ENCODE results near the gene ITGA3. TPM values are rescaled to one million over a fixed set of nuclear protein-coding genes. Genes with fewer than 3 reads are reported as not detected.
A peak's percentile ranks its signal among the peaks of the same experiment; 100 is the strongest.

The ITGA3 gene
- total RNA-seq, 1 experiment from 2014 or later: 22.5 TPM

- H3K9me3 Mint-ChIP-seq: peaks cover 0 to 4% of the 10 kb centered on the region in 2 experiments; a peak in 3 of 5 replicates
- H3K27ac Mint-ChIP-seq: peak overlapping the region in 1 of 3 experiments; percentile 67; a peak in 1 of 7 replicates
- Histone ChIP-seq H3K79me1 (ENCODE audit: insufficient read depth, low read depth, low read length, poor library complexity, severe bottlenecking) (no peaks in the 10 kb centered on the region), H3K27me3 (ENCODE audit: insufficient read depth, low read length) (no peaks in the 10 kb centered on the region), H4K20me1 (ENCODE audit: control insufficient read depth, insufficient read depth, insufficient read length) (no peaks in the 10 kb centered on the region), H3K18ac (ENCODE audit: insufficient read length, low read depth, low read length) (no peak overlapping the region), H3T11ph (ENCODE audit: low read length) (no peak overlapping the region), H3K9ac (ENCODE audit: extremely low read depth, insufficient read length, low read length) (no peak overlapping the region), H2BK12ac (ENCODE audit: insufficient read length, low read depth, low read length) (no peak overlapping the region), H2BK120ac (ENCODE audit: low read depth, low read length, poor library complexity, severe bottlenecking) (no peak overlapping the region), H3K79me2 (ENCODE audit: insufficient read depth, low read length) (no peaks in the 10 kb centered on the region; the same call in 1 of the 2 replicates), H3K9me3 (ENCODE audit: control insufficient read depth, low read depth, low read length) (no peaks in the 10 kb centered on the region), H3K14ac (ENCODE audit: insufficient read depth, low read length) (no peak overlapping the region), H4K8ac (replicated peaks; ENCODE audit: insufficient read length, low read depth, low read length) (no peak overlapping the region), H2AFZ (ENCODE audit: low read length) (no peak overlapping the region), H3K27ac (ENCODE audit: insufficient read length, low read depth, low read length) (no peak overlapping the region), H2BK20ac (ENCODE audit: low read depth, low read length, poor library complexity, severe bottlenecking) (no peak overlapping the region), H2BK15ac (ENCODE audit: low read depth, low read length) (no peak overlapping the region), H3K56ac (ENCODE audit: insufficient read length, low read depth, low read length) (no peak overlapping the region), H3K4ac (ENCODE audit: low read depth, low read length) (no peak overlapping the region), H4K91ac (ENCODE audit: insufficient read length, low read depth, low read length) (no peak overlapping the region), H2BK5ac (ENCODE audit: insufficient read length, low read length) (no peak overlapping the region), H3K4me1 (ENCODE audit: insufficient read depth, low read length) (no peaks in the 10 kb centered on the region), H4K5ac (ENCODE audit: insufficient read length, low read depth, low read length) (no peak overlapping the region), H3K23ac (ENCODE audit: insufficient read length, low read depth, low read length) (no peak overlapping the region), H3K4me2 (ENCODE audit: insufficient read depth, insufficient read length, low read length) (no peak overlapping the region), H2AK5ac (ENCODE audit: insufficient read length, low read length) (no peak overlapping the region), H3K23me2 (ENCODE audit: insufficient read length, low read depth, low read length, poor library complexity, severe bottlenecking) (no peaks in the 10 kb centered on the region)
- H3K4me3 Mint-ChIP-seq: no peak overlapping the region
- H3K4me1 Mint-ChIP-seq: peaks cover 0 to 4% of the 10 kb centered on the region in 2 experiments; a peak in 2 of 4 replicates
- H3K36me3 Mint-ChIP-seq (ENCODE audit: insufficient read depth in 1 of 3, low read depth in 3 of 3): peaks cover 5 to 21% (median 11%) of the 10 kb centered on the region in 3 experiments
- peaks cover under 1% of the 10 kb centered on the region; the same call in 1 of the 2 replicates for H3K27me3 Mint-ChIP-seq (ENCODE audit: low read depth)
- TF ChIP-seq CTCF (conservative IDR thresholded peaks at IDR 0.05): no peak
- no CpG with 5 or more reads among the region's 16 CpGs for WGBS (ENCODE audit: extremely low coverage, insufficient read length, low lambda C conversion rate)
- DNase-seq: no peak
These were observed 15.2 kb downstream of the ITGA3 start for GRCh38 chr17:50070908-50071680.
